GM12891 (cell line): ENCODE data around the gene SPINT1.

Source experiments
- DNase-seq: peaks from one replicate; pipeline ENCODE4 v3.0.0; 2011; ENCODE audit warnings: low spot score; ENCODE audit not compliant: insufficient read length
- FAIRE-seq: peaks from 2 replicates; lab custom pipeline; 2011; peaks lifted over from hg19 to GRCh38; lab: Jason Lieb, UNC
- PAX5 ChIP-seq: IDR thresholded peaks from 2 replicates; pipeline ENCODE4 v1.6.1; 2011; ENCODE audit warnings: low read length, moderate library complexity, mild to moderate bottlenecking; ENCODE audit not compliant: insufficient read depth, severe bottlenecking
- POLR2A ChIP-seq: IDR thresholded peaks from 2 replicates; pipeline ENCODE4 v1.6.1; 2011; ENCODE audit warnings: low read depth, low read length, control low read depth
- POLR2AphosphoS5 ChIP-seq: IDR thresholded peaks from 2 replicates; pipeline ENCODE4 v1.6.1; 2011; ENCODE audit warnings: low read depth, low read length, control low read depth
- POU2F2 ChIP-seq: IDR thresholded peaks from 2 replicates; pipeline ENCODE4 v1.6.1; 2011; ENCODE audit warnings: low read depth, mild to moderate bottlenecking, control low read depth, low read length, moderate library complexity
- SPI1 ChIP-seq: IDR thresholded peaks from 2 replicates; pipeline ENCODE4 v1.6.1; 2011; ENCODE audit warnings: low read depth, low read length, control low read depth
- TAF1 ChIP-seq: IDR thresholded peaks from 2 replicates; pipeline ENCODE4 v1.6.1; 2011; ENCODE audit warnings: low read depth, low read length, control low read depth

The SPINT1 gene

GRCh38 chr15:40875991-40876730 is 32.3 kb downstream of the SPINT1 start:
- TF ChIP-seq PAX5 (no peak), POU2F2 (no peak), POLR2AphosphoS5 (no peak), TAF1 (no peak), SPI1 (no peak), POLR2A (no peak)
- no peak for DNase-seq
- peak; percentile 23 for FAIRE-seq

- DNase-seq, result no peak
- no peak for TF ChIP-seq POLR2A
- no peak for TF ChIP-seq POU2F2
- no peak for TF ChIP-seq TAF1
- no peak for TF ChIP-seq POLR2AphosphoS5
- TF ChIP-seq PAX5, result no peak
- no peak for TF ChIP-seq SPI1
- FAIRE-seq, result no peak
These were observed 33.8 kb downstream of the SPINT1 start for GRCh38 chr15:40877694-40878093.

DNA sequence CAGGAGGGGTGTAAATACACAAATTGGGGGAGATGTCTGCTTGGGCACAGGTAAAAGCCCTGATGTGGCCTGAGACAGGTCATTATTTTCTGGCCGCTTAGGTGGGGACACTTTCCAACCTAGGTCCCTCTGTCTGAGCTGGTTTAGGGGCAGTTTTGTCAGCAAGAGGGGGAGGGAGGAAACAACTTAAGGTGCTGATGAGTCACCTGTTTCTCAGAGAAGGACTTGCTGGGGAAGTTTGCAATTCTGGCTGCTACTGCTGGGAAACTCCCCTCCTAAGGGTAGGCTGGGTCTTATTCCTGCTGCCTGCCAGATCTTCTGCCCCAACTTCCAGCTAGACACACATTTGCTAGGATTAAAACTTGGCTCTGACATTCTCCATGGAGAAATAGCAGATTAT is 34.9 kb downstream of the SPINT1 start:
- FAIRE-seq, result peak; percentile 82
- TF ChIP-seq TAF1, result no peak
- TF ChIP-seq POLR2A, result no peak
- peak; percentile 42; the same call in 1 of the 2 replicates for TF ChIP-seq SPI1
- TF ChIP-seq POLR2AphosphoS5, result no peak
- no peak for TF ChIP-seq POU2F2
- peak; percentile 51 for DNase-seq

GRCh38 chr15:40879609-40880008 is 35.8 kb downstream of the SPINT1 start:
- no peak for DNase-seq
- FAIRE-seq, result no peak
- TF ChIP-seq POLR2AphosphoS5, result no peak
- TF ChIP-seq POLR2A, result no peak
- TF ChIP-seq SPI1, result no peak
- TF ChIP-seq PAX5, result no peak
- TF ChIP-seq POU2F2, result no peak
- TF ChIP-seq TAF1, result no peak

DNA sequence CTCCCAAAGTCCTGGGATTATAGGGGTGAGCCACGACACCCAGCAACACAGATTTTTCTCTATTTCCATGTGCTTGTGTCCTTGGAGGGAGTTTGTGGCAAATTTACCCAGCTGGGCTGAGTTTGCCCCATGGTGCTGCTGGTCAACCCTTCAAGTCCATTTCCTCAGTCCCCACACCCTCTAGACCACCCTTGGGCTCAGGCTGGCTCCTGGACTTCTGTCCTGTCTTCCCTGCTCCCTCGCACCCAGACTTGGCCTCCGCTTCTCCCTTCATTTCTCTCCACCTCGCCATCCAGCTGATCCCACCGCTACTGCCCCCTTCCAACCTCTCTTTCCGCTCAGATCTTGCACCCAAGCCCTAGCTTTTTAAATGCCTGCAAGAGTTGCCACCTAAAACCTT is 37.5 kb downstream of the SPINT1 start:
- DNase-seq, result no peak

DNA sequence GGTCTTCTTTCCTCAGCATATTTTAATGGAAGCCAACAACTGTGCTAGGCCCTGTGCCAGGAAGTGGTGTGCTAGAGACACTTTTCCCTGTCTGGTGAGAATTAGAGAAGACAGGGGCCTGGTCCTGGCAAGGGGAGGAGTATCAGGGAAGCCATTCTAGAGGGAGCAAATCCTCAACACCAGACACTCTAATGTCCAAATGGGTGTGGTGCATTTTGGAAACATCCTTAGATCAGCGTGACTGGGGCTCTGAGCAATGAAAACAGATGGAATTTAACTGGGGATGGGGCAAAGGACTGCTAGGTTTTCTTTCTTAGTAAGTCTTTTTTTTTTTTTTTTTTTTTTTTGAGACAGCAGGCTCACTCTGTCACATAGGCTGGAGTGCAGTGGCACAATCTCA is 42.7 kb downstream of the SPINT1 start:
- DNase-seq (no peak), FAIRE-seq (no peak)
- TF ChIP-seq POU2F2 (no peak), POLR2AphosphoS5 (no peak)

More for the DNA sequence above, 37.5 kb downstream of the SPINT1 start:
- no peak for FAIRE-seq
- TF ChIP-seq SPI1 (no peak), POU2F2 (no peak), POLR2AphosphoS5 (no peak), PAX5 (no peak), TAF1 (no peak), POLR2A (no peak)

DNA sequence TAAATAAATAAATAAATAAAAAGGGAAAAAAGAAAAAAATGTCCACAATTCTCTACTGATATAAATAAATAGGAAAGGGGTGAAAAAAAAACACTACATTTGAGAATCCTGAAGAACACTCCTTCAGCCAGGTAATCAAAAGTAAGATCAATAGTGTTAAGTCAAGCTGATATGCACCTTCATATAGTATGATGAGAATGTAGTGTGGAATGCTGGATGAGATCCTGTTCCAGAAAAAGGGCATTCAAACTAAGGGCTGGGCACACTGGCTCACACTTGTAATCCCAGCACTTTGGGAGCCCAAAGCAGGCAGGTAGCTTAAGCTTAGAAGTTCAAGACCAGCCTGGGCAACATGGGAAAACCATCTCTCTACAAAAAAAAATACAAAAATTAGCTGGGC is 45.3 kb downstream of the SPINT1 start:
- no peak for TF ChIP-seq POLR2AphosphoS5
- no peak for TF ChIP-seq POU2F2
- TF ChIP-seq POLR2A, result no peak
- no peak for TF ChIP-seq TAF1
- no peak for TF ChIP-seq SPI1
- TF ChIP-seq PAX5, result no peak
- FAIRE-seq (no peak), DNase-seq (no peak)

GRCh38 chr15:40891138-40891537 is 47.3 kb downstream of the SPINT1 start:
- DNase-seq (no peak), FAIRE-seq (no peak)
- TF ChIP-seq POU2F2 (no peak), SPI1 (no peak), POLR2A (no peak), TAF1 (no peak), POLR2AphosphoS5 (no peak), PAX5 (no peak)

- DNase-seq (no peak), FAIRE-seq (peak; percentile 16)
- TF ChIP-seq PAX5 (no peak), POU2F2 (no peak), TAF1 (no peak)
These were observed 48.1 kb downstream of the SPINT1 start for GRCh38 chr15:40891810-40892446.
